DMS79 (cell line): ENCODE results near the gene TALDO1.

ENCODE experiments used
- DNase-seq: peaks from one replicate; lab custom pipeline; 2025; lab: John Stamatoyannopoulos, UW

Gene TALDO1

GRCh38 chr11:788009-788640, 40.9 kb downstream of the TALDO1 start:
- DNase-seq, result no peak

GRCh38 chr11:788953-789940, 42.0 kb downstream of the TALDO1 start:
- DNase-seq, result no peak

DNA sequence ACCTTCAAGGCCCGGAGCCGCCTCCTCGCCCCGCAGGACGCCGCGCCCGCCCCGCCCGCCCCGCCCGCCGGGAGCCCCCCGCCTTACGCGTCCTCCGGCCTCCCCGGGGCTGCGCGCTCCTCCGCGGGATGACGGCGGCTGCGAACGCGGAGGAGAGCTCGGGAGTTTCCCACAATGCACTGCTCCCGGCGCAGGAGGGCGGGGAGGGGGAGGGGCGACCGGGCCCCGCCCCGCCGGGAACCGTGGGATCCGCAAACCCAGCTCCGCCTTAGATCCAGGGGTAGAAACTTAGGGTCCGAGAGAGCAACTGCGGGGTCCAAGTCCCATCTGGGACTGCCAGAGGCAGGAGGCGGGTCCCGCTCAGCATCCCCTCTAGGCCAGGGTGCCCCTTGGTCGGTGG, 42.7 kb downstream of the TALDO1 start, which contains the start of gene CEND1:
CEND1 (minus strand) TSS at position 148 of the 400 bp plus-strand sequence. CDS start 1,514 bp downstream, outside the sequence.
- DNase-seq, result no peak

GRCh38 chr11:790721-791564, 43.7 kb downstream of the TALDO1 start:
- DNase-seq, result no peak

- no peak for DNase-seq
Observed at GRCh38 chr11:791658-792534, 44.6 kb downstream of the TALDO1 start.

GRCh38 chr11:792535-792821, 45.2 kb downstream of the TALDO1 start:
- no peak for DNase-seq

GRCh38 chr11:792873-793272, 45.6 kb downstream of the TALDO1 start:
- no peak for DNase-seq

GRCh38 chr11:793556-793955, 46.3 kb downstream of the TALDO1 start:
- DNase-seq, result no peak

DNA sequence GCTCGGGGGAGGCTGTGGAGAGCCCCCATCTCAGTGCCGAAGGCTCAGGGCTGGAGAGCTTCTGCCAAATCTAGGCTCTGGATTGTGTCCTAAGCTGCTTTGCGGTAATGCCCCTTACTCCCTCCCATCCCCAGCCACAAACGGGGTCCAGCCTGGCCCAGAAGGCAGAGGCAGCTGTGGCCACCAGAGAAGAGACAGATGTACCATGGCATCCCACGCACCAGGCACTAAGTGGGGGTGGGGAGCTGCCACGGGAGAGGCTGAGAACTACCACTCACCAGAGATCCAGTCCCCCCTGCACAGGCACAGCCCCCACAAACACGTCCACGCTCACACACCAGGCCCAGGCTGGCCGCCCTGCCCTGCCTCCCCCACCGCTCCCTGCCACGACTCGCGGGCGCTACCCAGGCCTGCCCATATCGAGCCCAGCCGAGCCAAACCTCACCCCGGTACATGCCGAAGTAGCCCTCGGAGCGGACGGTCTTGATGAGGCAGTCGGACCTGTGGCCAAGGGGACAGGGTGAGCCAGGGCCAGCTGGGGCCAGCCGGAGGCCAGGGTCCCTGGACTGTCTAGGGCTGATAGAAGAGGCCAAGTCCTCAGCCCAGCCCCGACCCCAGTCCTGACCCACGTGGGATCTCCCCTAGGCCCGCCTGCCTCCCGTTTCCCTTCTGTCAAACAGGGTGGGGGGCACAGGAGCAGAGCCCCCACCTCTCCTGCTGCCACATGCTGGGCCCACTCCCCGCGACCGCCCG, 46.9 kb downstream of the TALDO1 start:
- no peak for DNase-seq

DNA sequence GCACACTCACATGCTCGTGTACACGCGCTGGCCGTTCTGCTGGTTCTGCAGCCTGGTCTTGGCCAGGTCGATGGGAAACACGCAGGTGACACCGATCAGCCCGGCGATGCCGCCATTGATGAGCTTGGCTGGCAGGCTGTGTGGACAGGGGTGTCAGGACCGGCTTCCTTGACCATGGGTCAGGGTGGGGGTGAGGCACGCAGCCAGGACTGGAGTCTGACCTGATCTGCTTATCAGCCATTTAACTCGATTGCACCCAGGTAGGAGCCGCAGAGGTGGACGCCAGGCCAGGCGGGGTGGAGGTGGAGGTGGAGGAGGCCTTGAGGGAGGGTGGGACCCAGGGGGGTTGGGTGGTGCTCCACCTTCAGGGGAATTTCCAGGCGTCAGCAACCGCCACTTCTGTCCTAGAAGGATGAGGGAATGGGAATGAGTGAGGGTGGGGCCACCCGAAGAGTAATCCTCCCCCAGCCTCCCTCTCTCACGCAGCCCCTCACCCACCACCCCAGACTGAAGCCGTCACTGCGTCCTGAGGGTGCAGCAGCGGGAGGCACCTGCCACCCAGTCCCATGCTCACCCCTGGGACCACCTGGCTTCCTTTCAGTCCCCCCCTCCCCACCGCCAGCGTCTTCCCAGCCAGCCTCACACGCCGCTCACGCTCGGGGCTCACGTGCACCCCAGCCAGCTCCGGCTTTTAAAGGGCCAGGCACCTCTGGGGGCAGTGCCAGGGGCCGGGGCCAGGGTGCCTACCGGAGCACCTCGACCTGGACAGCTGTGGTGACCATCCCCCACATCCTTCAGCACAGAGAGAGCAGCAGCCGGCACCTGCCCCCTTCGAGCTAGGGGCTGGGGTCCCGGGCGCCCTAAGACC, 47.7 kb downstream of the TALDO1 start:
- DNase-seq, result no peak

GRCh38 chr11:795634-796564, 48.6 kb downstream of the TALDO1 start:
- DNase-seq, result peak; percentile 50

DNA sequence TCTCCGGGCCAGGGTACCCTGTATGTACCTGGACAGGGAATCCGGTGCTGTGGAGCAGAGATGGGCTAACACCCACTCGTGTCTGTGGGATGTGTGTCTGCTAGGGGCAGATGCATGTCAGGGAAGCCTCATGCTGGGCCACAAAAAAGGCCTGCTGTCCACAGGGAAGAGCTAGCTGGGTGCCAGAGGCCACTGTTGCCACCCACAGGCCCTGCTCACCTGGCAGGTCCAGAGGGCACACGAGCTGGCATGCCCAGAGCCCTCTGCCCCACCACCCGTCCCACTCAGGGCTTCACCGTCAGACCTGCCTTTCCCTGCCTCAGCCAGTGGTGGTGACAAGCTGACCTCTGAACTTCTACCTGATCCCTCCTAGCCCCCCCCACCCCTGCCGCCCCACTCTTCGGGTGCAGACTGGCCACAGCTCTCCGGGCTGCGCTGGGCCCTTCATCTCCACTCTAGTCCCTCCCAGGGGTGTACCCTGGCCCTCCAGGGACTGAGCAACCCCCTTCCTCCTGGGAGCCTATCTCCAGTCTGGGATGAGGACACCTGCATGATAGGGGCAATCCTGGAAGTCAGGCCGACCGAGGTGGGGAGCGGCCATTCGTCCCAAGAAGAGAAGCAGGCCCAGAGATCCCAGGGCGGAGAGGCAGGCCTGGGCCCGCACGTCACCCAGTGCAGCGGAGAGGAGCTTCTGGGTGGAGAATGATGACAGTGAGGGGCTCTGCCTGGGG, 49.5 kb downstream of the TALDO1 start:
- no peak for DNase-seq

DNA sequence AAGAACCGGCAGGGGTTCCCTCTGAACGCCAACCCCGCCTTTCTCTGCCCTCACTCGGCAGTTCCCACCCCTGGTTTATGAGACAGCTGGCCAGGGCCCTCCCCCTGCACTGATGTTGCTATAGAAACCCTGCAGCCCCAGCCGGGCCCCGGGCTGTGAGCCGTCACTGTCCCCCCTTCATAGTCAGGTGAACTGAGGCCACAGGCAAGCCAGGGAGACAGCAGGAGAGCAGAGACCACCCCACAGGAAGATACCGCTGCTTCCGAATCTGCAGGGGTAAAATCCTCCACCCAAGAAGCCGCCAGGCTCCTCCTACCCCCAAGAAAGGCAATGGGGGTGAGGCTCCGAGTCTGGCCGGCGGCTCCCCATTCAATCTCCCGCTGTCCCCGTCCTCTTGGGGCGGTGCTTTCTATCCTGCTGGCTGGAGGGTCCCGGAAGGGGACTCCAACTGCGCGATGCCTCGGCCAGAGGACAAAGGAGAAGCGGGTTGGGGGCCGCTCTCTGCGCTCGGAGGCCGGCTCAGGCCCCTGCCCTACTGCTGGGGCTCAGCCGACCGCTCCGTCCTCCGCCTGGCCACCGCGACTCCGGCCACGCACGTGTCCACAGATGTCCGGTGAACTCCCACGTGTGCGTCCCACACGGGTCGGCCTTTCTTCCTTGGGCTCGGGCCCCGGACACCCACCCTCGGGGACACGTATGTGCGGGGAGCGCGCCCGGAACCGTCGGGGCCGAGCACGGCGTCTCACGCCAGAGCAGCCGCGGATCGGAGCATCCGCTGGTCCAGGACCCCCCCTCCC, 50.2 kb downstream of the TALDO1 start:
- DNase-seq, result peak; percentile 23

GRCh38 chr11:798093-798713, 50.9 kb downstream of the TALDO1 start, which contains the start of gene SLC25A22:
TSS of gene SLC25A22 (minus strand) at chr11:798281. CDS start at chr11:795006, 3,275 bp downstream.
- peak; percentile 26 for DNase-seq

GRCh38 chr11:799641-800316, 52.5 kb downstream of the TALDO1 start:
- no peak for DNase-seq

DNA sequence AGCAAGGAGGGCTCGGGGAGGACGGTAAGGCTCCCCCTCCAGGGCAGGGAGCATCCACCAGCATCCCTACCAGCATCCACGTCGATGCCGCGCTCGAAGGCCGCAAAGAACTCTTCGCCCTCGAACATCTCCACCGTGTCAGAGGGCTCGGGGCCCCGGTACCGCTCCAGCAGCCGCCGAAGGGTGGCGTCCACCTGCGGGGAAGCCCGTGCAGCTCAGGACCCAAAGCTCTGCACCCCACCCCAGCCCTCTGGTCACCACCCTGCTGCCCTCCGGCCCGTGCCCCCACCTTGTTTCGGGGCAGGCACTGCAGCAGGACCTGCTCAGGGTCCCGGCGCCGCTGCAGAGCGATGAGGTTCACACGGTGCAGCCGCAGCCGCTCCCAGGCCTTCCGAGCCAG, 53.2 kb downstream of the TALDO1 start:
- DNase-seq, result no peak
